ENCODE data around the gene KIAA1328. TPM values are rescaled to one million over a fixed set of nuclear protein-coding genes. Genes with fewer than 3 reads are reported as not detected.

KIAA1328 gene
- total RNA-seq, 4 donors from 2014 or later: 11.3 to 26.1 (median 15.3) TPM

DNA sequence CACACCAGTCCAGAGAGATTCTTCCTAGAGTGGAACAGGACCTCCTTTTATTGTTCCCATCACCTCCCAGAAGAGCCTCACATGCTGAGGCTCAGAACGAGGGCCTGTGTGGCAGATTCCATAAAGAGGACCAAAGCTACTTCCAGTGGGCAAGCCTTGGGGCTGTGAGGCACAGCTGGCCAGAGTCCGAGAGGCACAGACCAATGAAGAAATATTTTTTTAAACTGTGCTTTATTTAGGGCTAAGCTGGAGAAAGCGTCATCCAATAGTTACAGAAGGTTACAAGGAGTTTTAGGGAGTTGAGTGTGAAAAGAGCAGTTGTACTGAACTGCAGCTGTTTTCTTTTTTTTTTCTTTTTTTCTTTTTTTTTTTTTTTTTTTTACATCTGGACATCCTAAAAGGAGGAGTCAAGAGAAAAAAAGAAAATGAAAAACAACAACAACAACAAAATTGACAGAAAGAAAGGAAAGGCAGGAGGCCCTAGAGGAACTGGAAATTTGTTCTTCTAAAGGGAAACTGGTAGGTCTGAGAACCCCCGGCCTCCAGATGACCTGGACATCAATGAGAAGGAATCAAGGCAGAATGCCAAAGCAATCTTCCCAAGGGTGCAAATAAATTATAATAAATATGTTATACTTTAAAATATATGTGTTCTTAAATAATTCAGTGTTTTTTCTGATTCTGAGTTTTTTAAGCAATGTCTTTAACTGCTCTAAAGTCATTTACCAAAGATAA, 414.1 kb downstream of the KIAA1328 start:
- Histone ChIP-seq H3K27me3 (peaks cover 32% of the 10 kb centered on the region), H3K36me3 (no peaks in the 10 kb centered on the region), H3K4me1 (no peaks in the 10 kb centered on the region), H3K4me3 (no peak overlapping the region), H3K27ac (no peak overlapping the region), H3K9me3 (no peaks in the 10 kb centered on the region)
- TF ChIP-seq POLR2AphosphoS5 (IDR thresholded peaks at IDR 0.05) (no peak), POLR2A (IDR thresholded peaks at IDR 0.05) (no peak), EP300 (IDR thresholded peaks at IDR 0.05) (no peak)
- TF ChIP-seq, protein P1, sequence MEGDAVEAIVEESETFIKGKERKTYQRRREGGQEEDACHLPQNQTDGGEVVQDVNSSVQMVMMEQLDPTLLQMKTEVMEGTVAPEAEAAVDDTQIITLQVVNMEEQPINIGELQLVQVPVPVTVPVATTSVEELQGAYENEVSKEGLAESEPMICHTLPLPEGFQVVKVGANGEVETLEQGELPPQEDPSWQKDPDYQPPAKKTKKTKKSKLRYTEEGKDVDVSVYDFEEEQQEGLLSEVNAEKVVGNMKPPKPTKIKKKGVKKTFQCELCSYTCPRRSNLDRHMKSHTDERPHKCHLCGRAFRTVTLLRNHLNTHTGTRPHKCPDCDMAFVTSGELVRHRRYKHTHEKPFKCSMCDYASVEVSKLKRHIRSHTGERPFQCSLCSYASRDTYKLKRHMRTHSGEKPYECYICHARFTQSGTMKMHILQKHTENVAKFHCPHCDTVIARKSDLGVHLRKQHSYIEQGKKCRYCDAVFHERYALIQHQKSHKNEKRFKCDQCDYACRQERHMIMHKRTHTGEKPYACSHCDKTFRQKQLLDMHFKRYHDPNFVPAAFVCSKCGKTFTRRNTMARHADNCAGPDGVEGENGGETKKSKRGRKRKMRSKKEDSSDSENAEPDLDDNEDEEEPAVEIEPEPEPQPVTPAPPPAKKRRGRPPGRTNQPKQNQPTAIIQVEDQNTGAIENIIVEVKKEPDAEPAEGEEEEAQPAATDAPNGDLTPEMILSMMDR (IDR thresholded peaks at IDR 0.05): no peak
- WGBS, 2 donors (ENCODE audit: low coverage in 1 of 2): 61 to 80% methylated on average over 1 to 3 of the region's 4 CpGs
- ATAC-seq: no peak

DNA sequence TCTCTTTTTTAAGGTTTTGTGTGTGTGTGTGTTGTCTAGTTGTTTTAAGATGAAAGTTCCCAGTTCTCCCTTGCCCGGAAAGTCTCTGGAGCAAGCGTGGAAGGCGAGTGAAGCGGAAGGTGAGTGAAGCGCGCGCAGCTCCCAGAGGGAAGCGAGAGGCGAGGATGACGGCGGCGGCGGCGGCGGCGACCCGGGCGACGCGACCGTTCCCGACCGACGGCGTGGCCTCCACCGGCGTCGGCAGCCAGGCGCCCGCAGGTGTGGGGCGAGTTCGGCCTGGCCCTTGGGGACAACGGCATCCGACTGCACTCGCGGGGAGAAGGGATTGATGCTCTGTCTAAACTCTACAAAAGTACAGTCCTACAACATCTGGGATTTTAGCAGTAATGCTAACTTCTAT, 414.8 kb downstream of the KIAA1328 start:
- H3K36me3 ChIP-seq: no peaks in the 10 kb centered on the region
- H3K4me3 ChIP-seq: no peak overlapping the region
- no peaks in the 10 kb centered on the region for H3K4me1 ChIP-seq
- peaks cover 40% of the 10 kb centered on the region for H3K27me3 ChIP-seq
- no peak for ATAC-seq
- no peaks in the 10 kb centered on the region for H3K9me3 ChIP-seq
- WGBS, 2 donors (ENCODE audit: low coverage in 1 of 2): 40% methylated on average over 1 of the region's 36 CpGs; no CpG with 5 or more reads in 1 of the 2 donors
- no peak overlapping the region for H3K27ac ChIP-seq
- TF ChIP-seq POLR2A (IDR thresholded peaks at IDR 0.05) (no peak), EP300 (IDR thresholded peaks at IDR 0.05) (no peak), POLR2AphosphoS5 (IDR thresholded peaks at IDR 0.05) (no peak)
- TF ChIP-seq, protein P1 (IDR thresholded peaks at IDR 0.05): no peak

DNA sequence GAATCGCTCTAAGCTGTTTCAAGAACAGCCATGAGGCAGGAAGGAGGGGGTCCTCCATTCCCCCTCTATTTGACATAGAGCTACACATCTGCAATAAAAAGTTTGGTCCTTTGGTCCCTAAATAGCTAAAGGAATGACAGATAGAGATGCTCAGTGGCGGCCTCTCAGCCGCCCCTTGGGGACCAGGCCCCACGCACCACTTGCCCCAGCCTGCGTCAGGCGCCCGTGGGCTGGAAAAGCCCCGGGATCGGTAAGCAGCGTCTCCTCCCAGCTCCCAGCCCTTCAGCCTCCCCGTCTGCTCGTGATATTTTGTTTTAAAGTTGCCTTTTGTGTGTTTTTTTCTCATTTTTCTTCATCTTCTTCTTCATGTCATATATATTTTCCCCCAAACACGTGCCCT, 415.7 kb downstream of the KIAA1328 start:
- WGBS, 2 donors (ENCODE audit: low coverage in 1 of 2): 83 to 94% methylated on average over 3 to 10 of the region's 13 CpGs
- no peak overlapping the region for H3K4me3 ChIP-seq
- no peaks in the 10 kb centered on the region for H3K36me3 ChIP-seq
- H3K27ac ChIP-seq: no peak overlapping the region
- H3K4me1 ChIP-seq: no peaks in the 10 kb centered on the region
- TF ChIP-seq, protein P1 (IDR thresholded peaks at IDR 0.05): no peak
- TF ChIP-seq POLR2AphosphoS5 (IDR thresholded peaks at IDR 0.05) (no peak), POLR2A (IDR thresholded peaks at IDR 0.05) (no peak), EP300 (IDR thresholded peaks at IDR 0.05) (no peak)
- H3K27me3 ChIP-seq: peaks cover 49% of the 10 kb centered on the region
- no peaks in the 10 kb centered on the region for H3K9me3 ChIP-seq
- no peak for ATAC-seq

DNA sequence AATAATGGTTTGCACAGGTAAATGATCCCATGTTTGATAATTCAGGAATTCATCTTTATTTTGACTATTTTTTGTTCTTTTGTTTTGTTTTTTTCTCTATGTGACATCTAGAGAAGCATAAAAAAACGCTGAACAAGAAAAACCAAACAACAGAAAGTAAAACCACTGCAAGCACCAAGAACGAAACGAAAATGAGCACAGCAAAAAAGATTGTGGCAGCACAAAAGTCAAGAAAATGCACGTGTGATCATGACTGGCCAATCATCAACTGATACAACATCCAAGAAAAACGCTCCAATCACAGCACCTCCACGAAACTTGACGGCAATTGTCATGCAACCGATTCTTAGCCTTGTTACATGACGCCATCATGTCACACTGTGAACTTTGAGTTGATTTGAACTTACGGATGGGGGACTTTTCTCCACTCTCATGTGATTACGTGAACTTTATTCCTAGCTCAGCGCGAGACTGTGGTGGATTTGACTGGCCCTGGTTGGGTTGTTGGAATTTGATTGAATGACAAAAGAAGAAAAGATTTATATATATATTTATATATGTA, 417.9 kb downstream of the KIAA1328 start:
- Histone ChIP-seq H3K4me1 (no peaks in the 10 kb centered on the region), H3K27me3 (peaks cover 67% of the 10 kb centered on the region), H3K36me3 (no peaks in the 10 kb centered on the region), H3K9me3 (no peaks in the 10 kb centered on the region), H3K4me3 (no peak overlapping the region), H3K27ac (no peak overlapping the region)
- ATAC-seq: no peak
- 85 to 87% methylated on average over 8 to 11 of the region's 13 CpGs for WGBS, 2 donors (ENCODE audit: low coverage in 1 of 2)
- no peak for TF ChIP-seq POLR2A (IDR thresholded peaks at IDR 0.05)
- TF ChIP-seq, protein P1 (IDR thresholded peaks at IDR 0.05): no peak
- TF ChIP-seq EP300 (IDR thresholded peaks at IDR 0.05): no peak
- TF ChIP-seq POLR2AphosphoS5 (IDR thresholded peaks at IDR 0.05): no peak
